Choroid plexus epithelial cell (primary cell): Measurements from ENCODE around the gene CFHR4.
A peak's percentile ranks its signal among the peaks of the same experiment; 100 is the strongest.
"Not testable (repeated sequence)": the region's sequence is repeated elsewhere in the genome, so short reads cannot be mapped to it uniquely, and the experiment has no call there.

Source experiments
- DNase-seq: peaks from one replicate; pipeline ENCODE4 v3.0.0-alpha.2; 2010; ENCODE audit warnings: low read depth
- H3K4me3 ChIP-seq: 2 replicates; pipeline ENCODE4 v1.5.1; 2011; ENCODE audit warnings: low read depth, mild to moderate bottlenecking, control low read depth, low read length, moderate library complexity
- TF ChIP-seq, protein P1 (sequence below): conservative IDR thresholded peaks from 2 replicates; pipeline ENCODE4 v1.5.1; 2011; ENCODE audit warnings: low read depth, mild to moderate bottlenecking, control low read depth, inconsistent platforms, low read length, moderate library complexity

The CFHR4 gene

DNA sequence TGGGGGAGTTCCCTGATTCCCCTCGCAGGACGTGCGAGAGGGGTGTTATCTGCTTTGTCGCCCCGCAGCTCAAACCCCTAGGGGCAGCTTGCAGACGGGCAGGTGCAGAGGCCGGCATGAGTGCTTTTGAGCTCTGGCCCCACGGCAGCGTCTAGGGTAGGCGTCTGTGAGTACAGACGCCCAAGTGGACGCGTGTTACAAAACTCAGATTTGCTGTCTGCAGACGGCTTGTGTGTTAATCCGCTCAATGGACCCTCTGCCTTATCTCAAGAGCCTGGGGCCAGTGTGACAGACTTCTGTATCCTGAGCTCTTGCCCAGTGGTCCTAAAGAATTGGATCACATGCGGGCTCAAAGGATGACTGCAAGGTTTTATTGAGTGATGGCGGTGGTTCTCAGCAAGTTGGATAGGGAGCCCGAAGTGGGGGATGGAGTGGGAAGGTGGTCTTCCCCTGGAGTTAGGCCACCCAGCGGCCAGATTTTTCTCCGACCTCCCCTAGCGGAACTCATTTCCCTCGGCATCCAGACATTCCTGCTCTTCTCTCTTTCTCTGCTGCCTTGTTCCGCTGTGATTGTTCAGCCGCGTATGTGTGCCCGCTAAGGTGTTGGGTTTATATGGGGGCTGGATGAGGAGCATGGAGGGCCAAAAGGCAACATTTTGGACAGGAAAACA is 9.4 kb downstream of the CFHR4 start:
- TF ChIP-seq, protein P1, sequence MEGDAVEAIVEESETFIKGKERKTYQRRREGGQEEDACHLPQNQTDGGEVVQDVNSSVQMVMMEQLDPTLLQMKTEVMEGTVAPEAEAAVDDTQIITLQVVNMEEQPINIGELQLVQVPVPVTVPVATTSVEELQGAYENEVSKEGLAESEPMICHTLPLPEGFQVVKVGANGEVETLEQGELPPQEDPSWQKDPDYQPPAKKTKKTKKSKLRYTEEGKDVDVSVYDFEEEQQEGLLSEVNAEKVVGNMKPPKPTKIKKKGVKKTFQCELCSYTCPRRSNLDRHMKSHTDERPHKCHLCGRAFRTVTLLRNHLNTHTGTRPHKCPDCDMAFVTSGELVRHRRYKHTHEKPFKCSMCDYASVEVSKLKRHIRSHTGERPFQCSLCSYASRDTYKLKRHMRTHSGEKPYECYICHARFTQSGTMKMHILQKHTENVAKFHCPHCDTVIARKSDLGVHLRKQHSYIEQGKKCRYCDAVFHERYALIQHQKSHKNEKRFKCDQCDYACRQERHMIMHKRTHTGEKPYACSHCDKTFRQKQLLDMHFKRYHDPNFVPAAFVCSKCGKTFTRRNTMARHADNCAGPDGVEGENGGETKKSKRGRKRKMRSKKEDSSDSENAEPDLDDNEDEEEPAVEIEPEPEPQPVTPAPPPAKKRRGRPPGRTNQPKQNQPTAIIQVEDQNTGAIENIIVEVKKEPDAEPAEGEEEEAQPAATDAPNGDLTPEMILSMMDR = peak; percentile 6
- DNase-seq = peak; percentile 4
- H3K4me3 ChIP-seq = peak overlapping the region; percentile 35

DNA sequence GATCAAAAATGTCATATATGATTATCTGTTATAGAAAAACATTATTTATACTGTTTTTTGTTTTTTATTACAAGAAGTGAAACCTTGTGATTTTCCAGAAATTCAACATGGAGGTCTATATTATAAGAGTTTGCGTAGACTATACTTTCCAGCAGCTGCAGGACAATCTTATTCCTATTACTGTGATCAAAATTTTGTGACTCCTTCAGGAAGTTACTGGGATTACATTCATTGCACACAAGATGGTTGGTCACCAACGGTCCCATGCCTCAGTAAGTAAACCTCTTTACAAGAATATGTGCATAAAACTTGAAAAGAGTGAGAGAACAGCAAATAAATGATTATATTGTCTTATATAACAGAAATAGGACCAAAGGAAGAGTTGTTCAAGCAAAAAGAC is 14.5 kb downstream of the CFHR4 start:
- DNase-seq = peak; percentile 4
- TF ChIP-seq, protein P1 = no peak
- H3K4me3 ChIP-seq = no peak overlapping the region

- TF ChIP-seq, protein P1 = no peak
- DNase-seq = peak; percentile 26
- H3K4me3 ChIP-seq = no peak overlapping the region
Measured at GRCh38 chr1:196910215-196910614, 22.4 kb downstream of the CFHR4 start.

GRCh38 chr1:196912283-196912682 is 24.4 kb downstream of the CFHR4 start:
- DNase-seq = not testable (repeated sequence)

GRCh38 chr1:196926839-196927238 is 39.0 kb downstream of the CFHR4 start:
- H3K4me3 ChIP-seq = not testable (repeated sequence)
- peak; percentile 2 for DNase-seq

More at GRCh38 chr1:196912283-196912682, 24.4 kb downstream of the CFHR4 start:
- H3K4me3 ChIP-seq = not testable (repeated sequence)

DNA sequence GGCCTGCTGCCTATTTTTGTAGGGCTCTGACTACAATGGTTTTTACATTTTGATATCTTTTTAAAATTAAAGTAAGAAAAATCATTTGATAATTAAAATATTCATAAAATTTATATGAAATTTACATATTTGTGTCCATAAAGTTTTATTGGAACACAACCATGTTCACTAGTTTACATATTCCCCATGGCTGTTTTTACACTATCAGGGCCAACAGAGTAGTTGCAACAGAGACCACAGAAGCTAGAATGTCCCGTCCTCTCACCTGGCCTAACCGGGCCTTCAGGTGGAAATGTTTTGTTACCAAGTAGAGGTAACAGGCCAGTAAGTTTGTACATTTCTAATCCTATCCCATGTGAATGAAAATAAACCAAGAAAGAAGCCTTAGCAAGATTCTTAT is 45.0 kb downstream of the CFHR4 start:
- not testable (repeated sequence) for H3K4me3 ChIP-seq, DNase-seq

DNA sequence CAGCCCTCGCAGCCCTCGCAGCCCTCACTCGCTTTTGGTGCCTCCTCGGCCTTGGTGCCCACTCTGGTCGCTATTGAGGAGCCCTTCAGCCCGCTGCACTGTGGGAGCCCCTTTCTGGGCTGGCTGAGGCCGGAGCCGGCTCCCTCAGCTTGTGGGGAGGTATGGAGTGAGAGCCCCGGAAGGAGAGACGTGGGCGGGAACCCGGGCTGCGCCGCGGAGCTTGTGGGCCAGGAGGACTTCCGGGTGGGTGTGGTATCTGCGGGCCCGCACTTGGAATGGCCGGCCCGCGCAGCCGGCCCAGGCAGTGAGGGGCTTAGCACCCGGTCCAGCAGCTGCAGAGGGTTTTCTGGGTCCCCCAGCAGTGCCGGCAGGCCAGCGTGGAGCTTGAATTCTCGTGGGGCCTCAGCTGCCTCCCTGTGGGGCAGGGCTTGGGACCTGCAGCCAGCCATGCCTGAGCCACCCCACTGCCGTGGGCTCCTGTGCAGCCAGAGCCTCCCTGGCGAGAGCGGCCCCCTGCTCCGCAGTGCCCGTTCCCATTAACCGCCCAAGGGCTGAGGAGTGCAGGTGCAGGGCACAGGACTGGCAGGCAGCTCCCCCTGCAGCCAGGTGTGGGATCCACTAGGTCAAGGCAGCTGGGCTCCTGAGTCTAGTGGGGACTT is 45.8 kb downstream of the CFHR4 start:
- H3K4me3 ChIP-seq = no peak overlapping the region
- TF ChIP-seq, protein P1 = no peak
- DNase-seq = no peak

DNA sequence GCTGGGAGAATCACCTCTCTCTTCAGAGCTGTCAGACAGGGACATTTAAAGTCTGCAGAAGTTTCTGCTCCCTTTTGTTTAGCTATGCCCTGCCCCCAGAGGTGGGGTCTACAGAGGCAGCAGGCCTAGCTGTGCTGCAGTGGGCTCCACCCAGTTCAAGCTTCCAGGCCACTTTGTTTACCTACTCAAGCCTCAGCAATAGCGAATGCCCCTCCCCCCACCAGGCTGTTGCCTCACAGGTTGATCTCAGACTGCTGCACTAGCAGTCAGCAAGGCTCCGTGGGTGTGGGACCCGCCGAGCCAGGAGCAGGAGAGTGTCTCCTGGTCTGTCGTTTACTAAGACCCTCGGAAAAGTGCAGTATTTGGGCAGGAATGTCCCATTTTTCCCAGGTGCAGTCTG is 53.6 kb downstream of the CFHR4 start:
- not testable (repeated sequence) for DNase-seq, H3K4me3 ChIP-seq

DNA sequence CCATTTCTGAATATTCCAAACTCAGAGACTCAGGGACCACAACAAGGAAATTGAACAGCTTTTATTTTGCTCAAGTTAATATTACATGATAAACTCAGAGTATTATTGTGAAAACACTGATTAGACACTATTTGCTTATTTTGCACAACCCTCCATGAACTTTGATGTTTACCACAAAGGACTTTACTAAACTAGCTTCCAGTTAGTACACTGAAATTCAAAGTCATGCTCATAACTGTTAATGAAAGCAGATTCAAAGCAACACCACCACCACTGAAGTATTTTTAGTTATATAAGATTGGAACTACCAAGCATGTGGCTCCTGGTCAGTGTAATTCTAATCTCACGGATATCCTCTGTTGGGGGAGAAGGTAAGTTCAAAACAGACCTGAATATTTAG is 55.7 kb downstream of the CFHR4 start, which contains the start of gene CFHR2:
Gene CFHR2, plus strand, starts transcription at position 171 of the 400 bp plus-strand sequence. Its CDS starts 143 bp downstream, at position 314.
- H3K4me3 ChIP-seq, DNase-seq: not testable (repeated sequence)
